Measurements from ENCODE around the gene SMIM7. TPM values are rescaled to one million over a fixed set of nuclear protein-coding genes. Genes with fewer than 3 reads are reported as not detected.
"Not testable (repeated sequence)": the region's sequence is repeated elsewhere in the genome, so short reads cannot be mapped to it uniquely, and the experiment has no call there.

SMIM7 gene
- total RNA-seq, 1 donor: 68.7 TPM

DNA sequence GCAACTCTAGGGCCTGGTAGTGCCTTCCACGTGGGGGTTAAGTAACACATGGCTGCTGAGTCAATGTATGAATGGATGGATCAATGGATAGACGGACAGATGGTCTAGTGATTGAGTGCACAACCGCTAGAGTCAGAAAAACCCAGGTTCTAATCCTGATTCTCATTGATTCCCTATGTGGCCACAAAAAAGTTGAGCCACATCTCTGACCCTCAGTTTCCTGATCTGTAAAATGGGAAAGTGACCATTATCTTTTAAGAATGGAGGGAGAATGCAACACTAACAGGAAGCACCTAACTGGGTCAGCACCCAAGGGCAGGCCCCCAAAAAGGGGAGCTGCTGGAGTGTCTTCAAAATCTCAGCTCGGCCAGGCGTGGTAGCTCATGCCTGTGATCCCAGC lies 2.6 kb downstream of the SMIM7 start:
- H3K4me3 ChIP-seq (ENCODE audit: low read depth, low read length): no peak overlapping the region
- TF ChIP-seq, protein P1, sequence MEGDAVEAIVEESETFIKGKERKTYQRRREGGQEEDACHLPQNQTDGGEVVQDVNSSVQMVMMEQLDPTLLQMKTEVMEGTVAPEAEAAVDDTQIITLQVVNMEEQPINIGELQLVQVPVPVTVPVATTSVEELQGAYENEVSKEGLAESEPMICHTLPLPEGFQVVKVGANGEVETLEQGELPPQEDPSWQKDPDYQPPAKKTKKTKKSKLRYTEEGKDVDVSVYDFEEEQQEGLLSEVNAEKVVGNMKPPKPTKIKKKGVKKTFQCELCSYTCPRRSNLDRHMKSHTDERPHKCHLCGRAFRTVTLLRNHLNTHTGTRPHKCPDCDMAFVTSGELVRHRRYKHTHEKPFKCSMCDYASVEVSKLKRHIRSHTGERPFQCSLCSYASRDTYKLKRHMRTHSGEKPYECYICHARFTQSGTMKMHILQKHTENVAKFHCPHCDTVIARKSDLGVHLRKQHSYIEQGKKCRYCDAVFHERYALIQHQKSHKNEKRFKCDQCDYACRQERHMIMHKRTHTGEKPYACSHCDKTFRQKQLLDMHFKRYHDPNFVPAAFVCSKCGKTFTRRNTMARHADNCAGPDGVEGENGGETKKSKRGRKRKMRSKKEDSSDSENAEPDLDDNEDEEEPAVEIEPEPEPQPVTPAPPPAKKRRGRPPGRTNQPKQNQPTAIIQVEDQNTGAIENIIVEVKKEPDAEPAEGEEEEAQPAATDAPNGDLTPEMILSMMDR (IDR thresholded peaks at IDR 0.05; ENCODE audit: insufficient read depth, low read depth, low read length): no peak
- DNase-seq (ENCODE audit: low read depth): no peak

DNA sequence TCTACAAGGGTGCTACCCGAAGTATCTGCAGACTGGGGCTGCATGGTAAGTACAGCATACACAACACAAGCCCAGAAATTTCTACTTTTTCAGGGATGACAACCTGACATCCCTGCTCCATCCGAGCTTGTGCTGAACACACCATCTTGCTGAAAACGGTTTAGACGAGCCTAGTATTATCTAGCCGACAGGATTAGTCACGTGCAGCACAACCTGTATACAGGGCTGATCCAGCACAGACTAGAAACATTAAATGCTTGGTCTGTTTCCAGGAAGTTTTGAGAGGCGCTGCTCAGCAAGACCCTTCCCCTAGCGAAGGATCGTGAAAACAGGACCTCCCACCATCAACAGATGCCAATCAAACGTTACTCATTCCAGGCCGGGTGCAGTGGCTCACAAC lies 4.2 kb downstream of the SMIM7 start:
- TF ChIP-seq, protein P1 (IDR thresholded peaks at IDR 0.05; ENCODE audit: insufficient read depth, low read depth, low read length): no peak
- H3K4me3 ChIP-seq (ENCODE audit: low read depth, low read length): no peak overlapping the region
- DNase-seq (ENCODE audit: low read depth): no peak

DNA sequence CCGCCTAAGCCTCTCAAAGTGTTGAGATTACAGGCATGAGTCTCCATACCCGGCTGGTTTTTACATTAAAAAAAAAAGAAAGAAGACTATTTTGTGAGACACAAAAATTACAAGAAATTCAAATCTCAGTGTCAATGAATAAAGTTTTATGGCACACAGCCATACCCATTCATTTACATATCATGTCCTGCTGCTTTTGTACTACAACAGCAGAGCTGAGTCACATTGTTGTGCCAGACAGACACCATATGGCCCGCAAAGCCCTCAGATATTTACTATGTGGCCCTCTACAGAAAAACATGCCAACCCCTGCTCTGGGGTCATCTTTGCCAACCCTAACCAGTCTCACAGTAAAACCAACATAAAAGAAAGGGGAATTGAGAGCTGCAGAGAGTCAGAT lies 5.3 kb downstream of the SMIM7 start:
- no peak for DNase-seq (ENCODE audit: low read depth)
- TF ChIP-seq, protein P1 (IDR thresholded peaks at IDR 0.05; ENCODE audit: insufficient read depth, low read depth, low read length): no peak
- H3K4me3 ChIP-seq (ENCODE audit: low read depth, low read length): no peak overlapping the region

DNA sequence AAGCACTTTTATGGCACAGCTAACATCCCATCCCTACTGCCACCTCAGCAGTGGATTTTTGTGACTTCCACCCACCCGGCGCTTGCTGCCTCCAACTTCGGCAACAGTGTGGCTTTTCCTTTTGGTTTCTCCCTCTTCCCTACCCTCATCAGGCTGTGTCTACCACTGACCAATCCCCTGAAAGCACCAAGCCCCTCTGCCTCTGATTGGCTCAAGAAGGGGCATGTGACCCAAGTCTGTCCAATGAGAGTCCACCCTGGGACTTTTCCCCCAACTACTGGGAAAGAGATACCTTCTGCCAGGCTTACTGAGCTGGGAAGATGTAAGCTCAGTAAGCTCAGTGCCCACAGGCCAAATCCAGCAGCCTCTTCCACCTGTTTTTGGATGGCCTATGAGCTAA lies 5.8 kb downstream of the SMIM7 start:
- TF ChIP-seq, protein P1 (IDR thresholded peaks at IDR 0.05; ENCODE audit: insufficient read depth, low read depth, low read length): no peak
- DNase-seq (ENCODE audit: low read depth): no peak
- no peak overlapping the region for H3K4me3 ChIP-seq (ENCODE audit: low read depth, low read length)

DNA sequence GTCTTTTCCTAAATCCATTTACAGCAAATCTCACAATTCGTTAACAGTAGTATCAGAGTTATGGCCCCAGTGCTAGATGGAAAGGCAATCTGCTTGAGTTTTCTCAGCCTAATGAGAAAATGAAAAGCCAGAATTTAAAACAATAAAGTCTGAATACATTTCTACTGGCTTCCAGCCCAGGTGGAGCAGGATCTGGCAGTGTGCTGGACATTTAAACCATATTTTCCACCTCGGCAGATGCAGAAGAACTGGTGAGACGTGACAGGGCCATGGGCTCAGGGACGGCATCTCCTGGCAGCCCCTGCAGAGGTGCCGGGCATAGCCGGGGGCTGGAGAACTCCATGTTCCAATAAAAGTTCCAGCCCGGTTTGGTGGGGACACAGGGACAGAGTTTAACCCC lies 7.1 kb downstream of the SMIM7 start:
- TF ChIP-seq, protein P1 (IDR thresholded peaks at IDR 0.05; ENCODE audit: insufficient read depth, low read depth, low read length): no peak
- DNase-seq (ENCODE audit: low read depth): no peak

DNA sequence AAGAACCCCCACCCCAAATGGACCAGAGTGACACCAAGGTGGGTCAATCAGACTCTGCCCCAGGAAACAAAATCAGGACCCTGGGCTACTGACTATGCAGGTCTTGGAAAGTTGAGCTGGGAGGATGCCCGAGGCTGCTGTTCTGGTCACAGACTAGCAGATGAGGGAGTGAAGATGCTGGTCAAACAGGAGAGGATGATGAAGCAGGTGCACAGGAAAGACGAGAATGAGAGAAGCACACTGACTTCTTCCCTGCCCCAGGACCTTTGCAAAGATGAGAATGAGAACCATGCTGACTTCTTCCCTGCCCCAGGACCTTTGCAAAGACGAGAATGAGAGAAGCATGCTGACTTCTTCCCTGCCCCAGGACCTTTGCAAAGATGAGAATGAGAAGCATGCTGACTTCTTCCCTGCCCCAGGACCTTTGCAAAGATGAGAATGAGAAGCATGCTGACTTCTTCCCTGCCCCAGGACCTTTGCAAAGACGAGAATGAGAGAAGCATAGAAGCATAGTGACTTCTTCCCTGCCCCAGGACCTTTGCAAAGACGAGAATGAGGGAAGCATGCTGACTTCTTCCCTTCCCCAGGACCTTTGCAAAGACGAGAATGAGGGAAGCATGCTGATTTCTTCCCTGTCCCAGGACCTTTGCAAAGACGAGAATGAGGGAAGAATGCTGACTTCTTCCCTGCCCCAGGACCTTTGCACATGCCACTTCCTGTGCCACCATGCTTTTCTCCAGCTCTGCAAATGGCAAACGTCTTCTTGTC lies 8.3 kb downstream of the SMIM7 start:
- H3K4me3 ChIP-seq (ENCODE audit: low read depth, low read length); DNase-seq (ENCODE audit: low read depth): not testable (repeated sequence)

More for the DNA sequence above, 7.1 kb downstream of the SMIM7 start:
- H3K4me3 ChIP-seq (ENCODE audit: low read depth, low read length): no peak overlapping the region

DNA sequence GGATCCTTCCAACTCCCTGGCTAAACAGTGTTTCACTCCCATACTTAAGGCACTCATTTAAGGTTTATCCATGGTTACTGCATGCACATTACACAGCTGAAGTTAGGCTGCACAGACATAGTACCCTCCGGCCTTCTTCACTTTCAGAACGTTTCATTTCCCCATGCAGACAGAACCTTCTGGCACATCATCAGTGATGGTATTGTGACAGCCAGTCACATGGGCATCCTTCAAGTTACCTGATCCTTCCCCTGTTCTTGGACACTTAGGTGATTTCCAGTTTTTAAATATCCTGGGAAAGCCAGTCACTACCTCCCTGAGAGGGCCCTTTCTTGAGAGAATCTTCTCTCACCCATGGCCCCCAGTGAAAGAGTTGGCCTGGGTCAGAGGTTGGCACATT lies 9.1 kb downstream of the SMIM7 start:
- H3K4me3 ChIP-seq (ENCODE audit: low read depth, low read length): no peak overlapping the region
- DNase-seq (ENCODE audit: low read depth): no peak
- TF ChIP-seq, protein P1 (IDR thresholded peaks at IDR 0.05; ENCODE audit: insufficient read depth, low read depth, low read length): no peak

Measured in fibroblast of villous mesenchyme (primary cell).